ENCODE results near the gene PPP1CB.

DNA sequence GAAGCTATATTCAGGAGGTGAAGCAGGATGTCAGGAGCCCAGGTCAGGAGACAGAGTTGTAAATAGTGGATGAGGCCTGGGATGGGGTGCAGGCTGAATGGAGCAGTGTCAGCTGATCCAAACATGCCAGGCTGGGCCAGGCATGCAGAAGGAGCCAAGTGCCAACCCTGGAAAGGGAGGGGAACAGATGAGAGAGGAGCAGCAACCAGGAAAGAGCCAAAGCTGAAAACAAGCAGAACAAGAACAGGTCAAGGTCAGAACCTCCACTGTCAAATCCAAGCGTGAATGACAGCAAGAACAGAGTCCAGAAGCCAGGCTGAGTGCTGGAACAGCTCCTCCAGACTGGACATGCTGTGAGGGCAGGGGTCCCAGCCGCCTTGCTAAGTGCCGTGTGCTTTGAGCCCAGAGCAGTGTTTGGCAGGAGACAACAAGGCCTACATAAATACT, 49.2 kb upstream of the PPP1CB start:
- no peak for TF ChIP-seq EP300 (IDR thresholded peaks at IDR 0.05)
- TF ChIP-seq, protein P1, sequence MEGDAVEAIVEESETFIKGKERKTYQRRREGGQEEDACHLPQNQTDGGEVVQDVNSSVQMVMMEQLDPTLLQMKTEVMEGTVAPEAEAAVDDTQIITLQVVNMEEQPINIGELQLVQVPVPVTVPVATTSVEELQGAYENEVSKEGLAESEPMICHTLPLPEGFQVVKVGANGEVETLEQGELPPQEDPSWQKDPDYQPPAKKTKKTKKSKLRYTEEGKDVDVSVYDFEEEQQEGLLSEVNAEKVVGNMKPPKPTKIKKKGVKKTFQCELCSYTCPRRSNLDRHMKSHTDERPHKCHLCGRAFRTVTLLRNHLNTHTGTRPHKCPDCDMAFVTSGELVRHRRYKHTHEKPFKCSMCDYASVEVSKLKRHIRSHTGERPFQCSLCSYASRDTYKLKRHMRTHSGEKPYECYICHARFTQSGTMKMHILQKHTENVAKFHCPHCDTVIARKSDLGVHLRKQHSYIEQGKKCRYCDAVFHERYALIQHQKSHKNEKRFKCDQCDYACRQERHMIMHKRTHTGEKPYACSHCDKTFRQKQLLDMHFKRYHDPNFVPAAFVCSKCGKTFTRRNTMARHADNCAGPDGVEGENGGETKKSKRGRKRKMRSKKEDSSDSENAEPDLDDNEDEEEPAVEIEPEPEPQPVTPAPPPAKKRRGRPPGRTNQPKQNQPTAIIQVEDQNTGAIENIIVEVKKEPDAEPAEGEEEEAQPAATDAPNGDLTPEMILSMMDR (IDR thresholded peaks at IDR 0.05), result no peak
- TF ChIP-seq POLR2A (IDR thresholded peaks at IDR 0.05), result no peak
